Measurements from ENCODE around the gene SCT.

- no peak for TF ChIP-seq RARB (CRISPR knock-in tag; IDR thresholded peaks at IDR 0.05)
- TF ChIP-seq ZFP3 (CRISPR knock-in tag; IDR thresholded peaks at IDR 0.05): no peak
- no peak for TF ChIP-seq PATZ1 (CRISPR knock-in tag; IDR thresholded peaks at IDR 0.05; ENCODE audit: borderline replicate concordance)
- no peak for TF ChIP-seq ZNF565 (CRISPR knock-in tag; conservative IDR thresholded peaks at IDR 0.05; ENCODE audit: low read depth)
- no peak for TF ChIP-seq TSHZ2 (CRISPR knock-in tag; IDR thresholded peaks at IDR 0.05)
Measured at GRCh38 chr11:617912-618682, 8.9 kb downstream of the SCT start.

All from SK-N-SH treated with all-trans-retinoic acid at 6 μM for 48 hours (cell line).